DLD1 (cell line): ENCODE measurements around the gene DCAF17.
"Not testable (repeated sequence)": the region's sequence is repeated elsewhere in the genome, so short reads cannot be mapped to it uniquely, and the experiment has no call there.

Experiments
- in situ Hi-C: cut with HindIII; loops from 2 replicates; pipeline ENCODE4 v1.10.0; 2017; ENCODE audit warnings: low sequenced_read_pairs

DCAF17 gene

GRCh38 chr2:171451074-171451473 is 17.0 kb downstream of the DCAF17 start:
- in situ Hi-C loops = no loop called here

GRCh38 chr2:171452773-171453172 is 18.7 kb downstream of the DCAF17 start:
- in situ Hi-C loops = no loop called here

- in situ Hi-C loops = no loop called here
These were observed 25.5 kb downstream of the DCAF17 start for GRCh38 chr2:171459498-171459897.

GRCh38 chr2:171460537-171460936 is 26.5 kb downstream of the DCAF17 start:
- in situ Hi-C loops = no loop called here

- in situ Hi-C loops = no loop called here
These were observed 35.1 kb downstream of the DCAF17 start for GRCh38 chr2:171469176-171469575.

DNA sequence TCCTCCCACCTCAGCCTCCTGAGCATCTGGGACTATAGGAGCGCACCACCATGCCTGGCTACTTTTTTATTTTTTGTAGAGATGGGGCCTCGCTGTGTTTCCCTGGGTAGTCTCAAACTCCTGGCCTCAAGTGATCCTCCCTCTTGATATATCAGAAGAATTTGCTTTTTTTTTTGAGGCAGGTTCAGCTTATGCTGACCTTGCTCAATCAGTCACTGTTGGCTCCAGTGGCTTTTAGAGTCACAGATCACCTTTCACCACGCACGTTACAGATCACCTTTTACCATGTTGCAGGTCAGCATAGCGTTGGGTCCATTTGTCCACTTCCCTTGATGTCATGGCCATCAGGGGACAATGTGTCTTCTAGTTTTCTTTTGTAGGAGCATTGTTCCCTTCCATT is 36.1 kb downstream of the DCAF17 start:
- in situ Hi-C loops = no loop called here

GRCh38 chr2:171475979-171476378 is 42.0 kb downstream of the DCAF17 start:
- in situ Hi-C loops = no loop called here

DNA sequence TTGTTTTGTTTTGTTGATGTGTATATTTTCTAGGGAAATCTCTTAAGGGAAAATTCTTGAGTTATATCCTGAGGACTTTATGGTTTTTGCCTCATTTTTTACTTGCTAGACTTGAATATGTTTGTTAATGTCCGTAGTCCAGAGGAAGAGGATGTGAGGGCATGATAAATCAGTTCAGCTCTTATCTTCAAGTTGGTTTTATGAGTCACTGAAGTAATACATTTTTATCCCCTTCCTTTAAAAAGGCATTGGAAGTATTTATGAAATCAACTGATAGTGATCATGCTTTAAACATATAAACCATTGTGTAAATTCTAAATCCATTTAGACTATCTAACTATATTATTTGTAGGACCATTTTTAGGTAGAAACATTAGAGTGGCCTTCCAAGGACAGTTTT is 44.3 kb downstream of the DCAF17 start:
- in situ Hi-C loops = no loop called here

DNA sequence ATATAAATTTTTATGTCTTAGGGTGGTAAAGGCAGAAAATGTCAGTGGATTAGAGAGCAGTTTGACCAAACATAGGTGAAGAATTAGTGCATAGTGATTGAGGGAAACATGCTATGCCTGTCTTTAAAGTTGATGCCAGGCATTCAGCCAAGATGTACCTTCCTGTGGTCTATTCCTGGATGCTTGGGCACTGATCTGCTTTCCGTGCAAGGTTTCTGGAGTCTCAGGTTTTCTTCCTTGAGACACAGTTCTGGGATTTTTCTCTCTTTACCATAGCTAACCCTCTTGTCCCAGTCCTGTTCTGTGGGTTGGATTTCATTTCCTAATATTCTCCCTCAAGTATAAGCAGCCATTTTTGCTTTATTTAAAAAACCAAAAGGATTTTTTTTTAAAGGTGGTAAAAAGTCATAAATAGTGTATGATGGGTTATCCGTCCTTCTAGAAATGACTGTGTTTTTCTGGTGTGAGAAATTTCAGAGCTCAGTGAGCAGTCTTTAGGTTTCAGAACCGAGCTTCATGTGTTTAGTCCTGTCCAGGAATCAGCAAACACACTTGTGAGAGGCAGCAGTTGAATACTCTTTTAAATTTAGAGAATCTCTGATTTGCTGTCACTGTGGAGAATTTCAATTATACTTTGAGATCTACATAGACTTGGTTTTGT is 45.3 kb downstream of the DCAF17 start:
- in situ Hi-C loops = no loop called here

DNA sequence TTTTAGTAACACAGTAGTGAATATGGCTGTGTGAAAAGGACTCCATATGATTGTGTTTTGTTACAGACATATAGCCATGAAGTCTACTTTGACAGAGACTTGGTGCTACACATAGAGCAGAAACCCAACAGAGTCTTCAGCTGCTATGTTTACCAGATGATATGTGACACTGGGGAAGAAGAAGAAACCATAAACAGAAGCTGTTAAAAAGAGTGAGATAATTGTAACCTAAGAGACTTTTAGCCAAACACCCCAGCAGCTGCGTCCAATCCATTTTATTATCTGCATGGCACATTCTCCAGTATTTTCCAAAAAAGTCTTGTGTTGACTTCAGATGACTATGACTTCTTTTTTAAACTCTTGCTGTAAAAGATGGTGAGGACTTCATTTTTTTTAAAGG is 46.9 kb downstream of the DCAF17 start:
- in situ Hi-C loops = no loop called here

DNA sequence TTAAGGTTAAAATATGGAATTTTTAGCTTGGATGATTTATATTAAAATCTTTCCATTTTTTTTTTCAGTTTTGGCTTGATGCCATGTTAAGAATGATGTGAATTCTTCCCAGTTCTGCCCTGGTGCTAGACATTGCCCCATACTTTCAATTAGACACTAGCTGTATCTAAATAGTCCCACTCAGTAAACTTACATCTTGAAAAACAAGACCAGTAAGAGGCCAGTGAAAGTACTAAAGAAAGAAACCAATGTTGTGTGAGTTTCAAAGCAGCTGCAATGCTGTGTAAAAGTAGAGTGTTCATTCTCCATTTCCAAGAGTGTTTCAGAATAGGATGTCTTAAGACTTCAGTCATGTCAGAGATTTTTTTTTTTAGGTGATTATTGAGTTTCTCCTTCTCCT is 48.3 kb downstream of the DCAF17 start:
- in situ Hi-C loops = no loop called here

DNA sequence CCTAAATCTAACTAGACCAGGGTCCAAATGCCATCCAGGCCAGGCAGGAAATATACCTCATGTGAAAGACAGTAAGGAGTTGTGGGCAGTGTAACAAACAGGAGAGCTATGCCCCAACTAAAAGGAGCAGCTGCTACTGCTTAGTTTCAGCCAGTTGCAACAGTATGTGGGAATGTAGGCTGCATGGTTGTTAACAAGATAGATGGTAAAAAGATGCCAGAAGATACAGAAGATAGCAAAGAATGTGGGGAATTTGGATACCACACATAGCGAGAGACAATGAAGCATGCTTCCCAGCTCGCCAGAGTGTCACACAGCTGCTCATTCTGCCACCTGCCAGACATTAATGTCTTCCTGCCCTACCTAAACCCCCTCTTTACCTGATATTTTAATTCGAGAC is 48.9 kb downstream of the DCAF17 start:
- in situ Hi-C loops = no loop called here

DNA sequence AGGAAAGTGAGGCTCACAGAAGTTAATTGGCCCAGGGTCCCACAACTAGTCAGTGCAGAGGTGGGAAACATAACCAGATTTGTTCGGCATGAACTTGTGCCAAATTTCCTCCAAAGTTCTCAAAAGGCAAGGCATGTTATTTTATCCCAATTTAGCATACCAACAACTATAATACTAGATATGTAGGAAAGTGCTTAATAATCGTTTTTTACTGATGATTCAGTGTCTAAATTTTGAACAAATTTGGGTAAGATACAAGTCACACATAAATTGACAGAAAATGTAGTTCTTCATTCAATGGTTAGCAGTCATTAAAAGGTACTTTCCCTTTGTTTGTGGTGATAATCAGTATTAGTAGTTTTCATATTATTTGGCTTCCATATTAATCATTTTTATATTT is 49.8 kb downstream of the DCAF17 start:
- in situ Hi-C loops = no loop called here

- in situ Hi-C loops = no loop called here
These were observed 51.1 kb downstream of the DCAF17 start for GRCh38 chr2:171485116-171485515.

GRCh38 chr2:171487201-171487600 is 53.2 kb downstream of the DCAF17 start:
- in situ Hi-C loops = no loop called here

- in situ Hi-C loops = no loop called here
These were observed 53.8 kb downstream of the DCAF17 start for GRCh38 chr2:171487803-171488259.

- in situ Hi-C loops = no loop called here
These were observed 56.6 kb downstream of the DCAF17 start for GRCh38 chr2:171490577-171490976.

GRCh38 chr2:171491292-171491691 is 57.3 kb downstream of the DCAF17 start:
- in situ Hi-C loops = no loop called here

DNA sequence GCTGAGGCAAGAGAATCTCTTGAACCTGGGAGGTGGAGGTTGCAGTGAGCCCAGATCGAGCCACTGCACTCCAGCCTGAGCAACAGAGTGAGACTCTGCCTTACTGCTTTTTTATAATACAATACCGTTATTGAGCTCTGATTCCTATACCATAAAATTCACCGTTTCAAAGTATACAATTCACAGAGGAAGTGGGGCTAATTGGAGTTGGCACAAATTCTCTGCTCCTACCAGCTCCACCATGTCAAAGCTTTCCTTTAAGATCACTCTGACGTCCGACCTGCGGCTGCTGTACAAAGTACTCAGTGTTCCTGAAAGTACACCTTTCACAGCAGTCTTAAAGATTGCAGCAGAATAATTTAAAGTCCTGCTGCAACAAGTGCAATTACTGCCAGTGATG is 58.6 kb downstream of the DCAF17 start:
- in situ Hi-C loops = no loop called here

- in situ Hi-C loops = not testable (repeated sequence)
These were observed 63.6 kb downstream of the DCAF17 start for GRCh38 chr2:171497664-171498063.

DNA sequence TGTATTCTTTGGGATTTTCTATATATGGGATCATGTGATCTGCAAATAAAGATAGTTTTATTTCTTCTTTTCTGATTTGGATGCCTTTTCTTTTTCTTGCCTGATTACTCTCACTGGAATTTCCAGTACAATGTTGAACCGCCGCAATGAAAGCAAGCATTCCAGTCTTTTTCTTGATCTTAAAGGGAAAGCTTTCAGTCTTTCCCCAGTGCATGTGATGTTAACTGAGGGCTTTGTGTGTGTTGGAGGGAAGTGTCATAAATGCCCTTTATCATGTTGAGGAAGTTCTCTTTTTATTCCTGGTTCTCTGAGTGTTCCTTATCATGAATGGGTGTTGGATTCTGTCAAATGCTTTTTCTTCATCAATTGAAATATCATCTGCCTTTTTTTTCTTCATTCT is 71.3 kb downstream of the DCAF17 start:
- in situ Hi-C loops = no loop called here

GRCh38 chr2:171509945-171510731 is 76.1 kb downstream of the DCAF17 start:
- in situ Hi-C loops = no loop called here
